ENCODE measurements around the gene MEGF6. TPM values are rescaled to one million over a fixed set of nuclear protein-coding genes. Genes with fewer than 3 reads are reported as not detected.

MEGF6 gene
- total RNA-seq, 1 donor from 2014 or later, result 57.1 TPM

DNA sequence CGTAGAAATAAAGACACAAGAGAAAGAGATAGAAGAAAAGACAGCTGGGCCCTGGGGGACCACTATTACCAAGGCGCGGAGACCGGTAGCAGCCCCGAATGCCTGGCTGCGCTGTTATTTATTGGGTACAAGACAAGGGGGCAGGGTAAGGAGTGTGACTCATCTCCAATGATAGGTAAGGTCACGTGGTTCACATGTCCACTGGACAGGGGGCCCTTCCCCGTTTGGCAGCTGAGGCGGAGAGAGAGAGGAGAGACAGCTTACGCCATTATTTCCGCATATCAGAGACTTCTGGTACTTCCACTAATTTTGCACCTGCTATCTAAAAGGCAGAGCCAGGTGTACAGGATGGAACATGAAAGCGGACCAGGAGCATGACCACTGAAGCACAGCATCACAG, 9.4 kb upstream of the MEGF6 start:
- no peak overlapping the region for H3K27ac ChIP-seq
- DNase-seq (no peak), ATAC-seq (no peak)
- no peak overlapping the region for H3K4me3 ChIP-seq
- no peaks in the 10 kb centered on the region for H3K9me3 ChIP-seq
- intact Hi-C loops (cut with DNase I), result no loop called here
- no peak for TF ChIP-seq CTCF (IDR thresholded peaks at IDR 0.05)
- peaks cover 40% of the 10 kb centered on the region for H3K4me1 ChIP-seq
- H3K27me3 ChIP-seq (ENCODE audit: low read depth), result no peaks in the 10 kb centered on the region
- no peaks in the 10 kb centered on the region for H3K36me3 ChIP-seq

- intact Hi-C loops (cut with DNase I), result no loop called here
- H3K27me3 ChIP-seq (ENCODE audit: low read depth), result no peaks in the 10 kb centered on the region
- no peak overlapping the region for H3K27ac ChIP-seq
- H3K4me1 ChIP-seq, result peaks cover 51% of the 10 kb centered on the region
- DNase-seq (peak; percentile 70), ATAC-seq (peak; percentile 83 to 86)
- no peaks in the 10 kb centered on the region for H3K36me3 ChIP-seq
- no peaks in the 10 kb centered on the region for H3K9me3 ChIP-seq
- no peak overlapping the region for H3K4me3 ChIP-seq
- peak; percentile 85 for TF ChIP-seq CTCF (IDR thresholded peaks at IDR 0.05)
Observed at GRCh38 chr1:3618881-3619671, 7.8 kb upstream of the MEGF6 start.

GRCh38 chr1:3618531-3618880, 7.2 kb upstream of the MEGF6 start:
- H3K9me3 ChIP-seq, result no peaks in the 10 kb centered on the region
- no peak overlapping the region for H3K4me3 ChIP-seq
- ATAC-seq, result no peak
- intact Hi-C loops (cut with DNase I), result no loop called here
- TF ChIP-seq CTCF (IDR thresholded peaks at IDR 0.05), result no peak
- H3K36me3 ChIP-seq, result no peaks in the 10 kb centered on the region
- H3K27ac ChIP-seq, result no peak overlapping the region
- H3K4me1 ChIP-seq, result peaks cover 51% of the 10 kb centered on the region
- DNase-seq, result no peak
- H3K27me3 ChIP-seq (ENCODE audit: low read depth), result no peaks in the 10 kb centered on the region

- no peak for TF ChIP-seq CTCF (IDR thresholded peaks at IDR 0.05)
- no peaks in the 10 kb centered on the region for H3K9me3 ChIP-seq
- H3K4me1 ChIP-seq, result peaks cover 49% of the 10 kb centered on the region
- H3K27me3 ChIP-seq (ENCODE audit: low read depth), result no peaks in the 10 kb centered on the region
- no peaks in the 10 kb centered on the region for H3K36me3 ChIP-seq
- H3K4me3 ChIP-seq, result no peak overlapping the region
- ATAC-seq (no peak), DNase-seq (no peak)
- intact Hi-C loops (cut with DNase I), result no loop called here
- no peak overlapping the region for H3K27ac ChIP-seq
Observed at GRCh38 chr1:3617806-3618345, 6.6 kb upstream of the MEGF6 start.

- H3K36me3 ChIP-seq, result no peaks in the 10 kb centered on the region
- peaks cover 2% of the 10 kb centered on the region for H3K27me3 ChIP-seq (ENCODE audit: low read depth)
- H3K4me1 ChIP-seq, result peaks cover 52% of the 10 kb centered on the region
- no peak overlapping the region for H3K27ac ChIP-seq
- H3K4me3 ChIP-seq, result no peak overlapping the region
- DNase-seq (no peak), ATAC-seq (no peak)
- intact Hi-C loops (cut with DNase I), result no loop called here
- TF ChIP-seq CTCF (IDR thresholded peaks at IDR 0.05), result no peak
- H3K9me3 ChIP-seq, result no peaks in the 10 kb centered on the region
Observed at GRCh38 chr1:3616861-3617260, 5.6 kb upstream of the MEGF6 start.

Data from lower lobe of right lung (tissue), 2 donors.